ENCODE measurements around the gene SIPA1L3.

The SIPA1L3 gene

DNA sequence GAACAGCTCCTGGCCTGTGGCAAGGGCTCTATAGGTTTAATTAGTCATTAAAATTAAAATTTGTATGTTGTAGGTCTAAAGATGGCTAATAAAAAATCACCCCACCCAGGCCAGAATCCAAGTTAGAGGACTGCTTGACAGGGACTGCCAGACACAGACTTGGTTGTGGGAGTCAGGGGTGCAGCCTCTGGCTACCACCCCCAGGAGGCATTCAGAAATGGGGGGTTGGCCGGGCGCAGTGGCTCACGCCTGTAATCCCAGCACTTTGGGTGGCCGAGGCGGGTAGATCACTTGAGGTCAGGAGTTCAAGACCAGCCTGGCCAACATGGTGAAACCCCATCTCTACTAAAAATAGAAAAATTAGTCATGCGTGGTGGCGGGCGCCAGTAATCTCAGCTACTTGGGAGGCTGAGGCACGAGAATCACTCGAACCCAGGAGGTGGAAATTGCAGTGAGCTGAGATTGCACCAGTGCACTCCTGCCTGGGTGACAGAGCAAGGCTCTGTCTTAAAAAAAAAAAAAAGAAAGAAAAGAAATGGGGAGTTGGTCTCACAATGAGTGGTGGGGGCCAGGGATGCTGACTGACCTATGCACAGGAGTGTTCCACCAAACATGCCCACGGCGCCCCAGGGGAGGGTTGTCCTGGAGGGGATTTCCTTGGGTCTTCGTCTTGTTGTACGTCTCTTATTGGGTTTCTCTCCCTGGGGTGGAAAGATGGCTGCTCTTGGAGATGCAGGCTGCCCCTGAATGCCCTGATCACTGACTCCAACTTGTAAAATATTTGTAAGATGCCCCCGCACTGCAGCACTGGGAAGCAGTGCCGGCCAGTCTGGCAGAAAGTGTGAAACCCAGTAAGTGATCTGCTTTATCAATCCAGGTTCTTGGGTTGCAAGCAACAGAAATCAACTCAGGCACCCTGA, 68.8 kb downstream of the SIPA1L3 start:
- no peak for DNase-seq (ENCODE audit: low read depth)

GRCh38 chr19:37977391-37977790, 70.4 kb downstream of the SIPA1L3 start:
- no peak for DNase-seq (ENCODE audit: low read depth)

- no peak for DNase-seq (ENCODE audit: low read depth)
These were observed 71.0 kb downstream of the SIPA1L3 start for GRCh38 chr19:37977992-37978391.

GRCh38 chr19:37979547-37980082, 72.6 kb downstream of the SIPA1L3 start:
- DNase-seq (ENCODE audit: low read depth): no peak

DNA sequence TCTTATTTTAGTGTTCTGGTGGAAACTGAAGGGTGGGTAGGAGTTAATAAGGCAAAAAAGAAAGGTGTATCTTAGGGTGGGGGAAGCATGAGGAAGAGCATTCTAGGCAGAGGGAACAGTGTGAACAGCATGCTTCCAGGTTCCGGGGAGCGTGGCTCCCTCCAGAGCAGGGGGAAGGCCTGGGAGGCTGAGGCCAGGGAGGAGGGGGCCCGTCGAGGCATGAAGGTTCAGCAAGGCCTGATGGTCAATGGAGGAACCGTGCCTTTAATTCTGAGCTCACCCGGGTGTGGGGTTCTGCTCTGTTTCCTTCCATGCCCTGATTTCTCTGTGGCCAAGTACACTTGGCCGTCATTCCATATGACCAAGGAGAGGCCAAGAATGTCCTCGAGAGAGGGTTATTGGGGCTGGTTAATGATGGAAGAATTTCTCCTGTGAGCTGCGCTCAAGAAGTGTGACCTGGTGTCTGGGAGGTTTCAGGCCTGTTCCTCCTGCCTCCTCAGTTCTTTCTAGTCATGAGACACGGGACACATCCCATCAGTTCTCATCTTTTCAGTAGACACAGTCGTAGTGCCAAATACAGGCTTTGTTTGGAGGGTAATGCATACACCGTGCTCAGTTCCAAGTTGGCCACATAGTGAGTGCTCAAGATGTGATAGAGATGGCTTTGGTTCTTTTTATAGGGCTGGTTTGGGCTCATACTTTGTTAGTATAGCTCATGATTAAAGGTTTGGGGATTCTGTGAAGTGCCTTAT, 73.6 kb downstream of the SIPA1L3 start:
- DNase-seq (ENCODE audit: low read depth): no peak

DNA sequence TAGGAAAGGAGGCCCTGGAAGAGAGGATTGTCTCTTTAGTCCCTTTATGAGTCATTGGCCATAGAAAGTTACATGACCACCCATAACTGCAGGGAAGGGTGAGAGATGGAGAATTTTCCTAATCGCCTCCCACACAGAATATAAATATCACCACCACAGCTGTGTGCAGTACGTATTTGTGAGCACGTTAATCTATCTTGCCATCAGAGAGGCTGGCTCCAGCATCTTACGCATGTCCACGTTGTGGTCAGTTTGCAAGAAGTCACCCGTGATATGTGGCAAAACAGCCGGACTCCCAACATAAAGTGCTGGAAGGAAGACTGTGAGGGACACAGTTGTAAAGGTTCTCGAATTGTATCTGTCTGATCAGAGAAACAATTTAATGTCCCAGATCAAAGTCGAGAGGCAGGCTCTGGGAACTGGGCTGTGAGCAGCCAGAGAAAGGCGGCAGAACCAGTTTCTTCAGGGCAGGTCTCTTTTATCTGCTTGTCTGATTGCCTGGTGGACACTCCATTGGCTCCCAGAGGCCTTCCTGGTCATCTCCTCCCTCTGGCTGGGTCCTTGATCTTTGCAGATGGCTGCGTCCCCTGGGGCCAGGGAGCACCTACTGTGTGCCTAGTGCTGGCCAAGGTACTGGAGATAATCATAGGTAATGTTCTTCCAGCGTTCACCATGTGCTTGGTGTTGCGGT, 74.9 kb downstream of the SIPA1L3 start:
- DNase-seq (ENCODE audit: low read depth): no peak

- DNase-seq (ENCODE audit: low read depth): no peak
These were observed 75.6 kb downstream of the SIPA1L3 start for GRCh38 chr19:37982655-37983054.

DNA sequence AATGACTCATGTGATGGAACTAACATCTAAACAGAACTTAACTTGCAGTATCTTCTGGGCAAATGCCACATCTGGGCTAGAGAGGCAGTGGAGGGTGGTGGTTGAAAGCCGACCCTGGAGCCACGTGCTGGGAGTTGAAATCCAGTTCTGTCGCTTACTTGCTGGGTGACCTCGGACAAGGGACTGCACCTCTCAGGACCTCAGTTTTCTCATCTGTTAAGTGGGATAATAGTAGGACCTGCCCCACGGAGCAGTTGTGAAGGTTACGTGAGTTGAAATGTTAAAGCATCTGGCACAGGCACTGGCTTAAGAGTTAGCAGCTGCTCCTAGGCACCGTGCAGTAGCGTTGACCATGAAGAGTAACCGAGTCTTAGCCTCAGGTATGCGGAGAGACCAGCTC, 76.1 kb downstream of the SIPA1L3 start:
- DNase-seq (ENCODE audit: low read depth): no peak

- no peak for DNase-seq (ENCODE audit: low read depth)
These were observed 76.9 kb downstream of the SIPA1L3 start for GRCh38 chr19:37983916-37984315.

- no peak for DNase-seq (ENCODE audit: low read depth)
These were observed 79.2 kb downstream of the SIPA1L3 start for GRCh38 chr19:37986048-37986750.

- DNase-seq (ENCODE audit: low read depth): no peak
These were observed 80.6 kb downstream of the SIPA1L3 start for GRCh38 chr19:37987356-37988332.

- no peak for DNase-seq (ENCODE audit: low read depth)
These were observed 82.0 kb downstream of the SIPA1L3 start for GRCh38 chr19:37988758-37989635.

- no peak for DNase-seq (ENCODE audit: low read depth)
These were observed 82.8 kb downstream of the SIPA1L3 start for GRCh38 chr19:37989855-37990254.

DNA sequence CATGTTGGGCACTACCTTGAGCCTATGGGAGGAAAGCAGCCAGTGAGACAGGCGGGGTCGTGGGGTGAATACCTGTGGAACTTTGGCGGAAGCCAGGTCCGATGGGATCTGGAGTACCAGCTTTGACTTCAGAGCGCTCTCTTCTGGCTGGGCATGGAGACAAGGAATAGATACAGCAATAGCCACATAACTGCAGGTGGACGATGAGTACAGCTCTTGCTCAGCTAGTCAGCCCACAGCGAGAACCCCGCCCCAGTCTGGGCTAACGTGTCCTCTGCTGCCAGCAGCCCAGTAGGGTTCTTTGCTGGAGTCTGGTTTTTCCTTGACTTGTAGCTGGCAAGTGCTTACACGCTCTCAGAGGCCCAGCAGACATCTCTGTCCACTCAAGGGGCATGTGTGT, 83.4 kb downstream of the SIPA1L3 start:
- DNase-seq (ENCODE audit: low read depth): no peak

DNA sequence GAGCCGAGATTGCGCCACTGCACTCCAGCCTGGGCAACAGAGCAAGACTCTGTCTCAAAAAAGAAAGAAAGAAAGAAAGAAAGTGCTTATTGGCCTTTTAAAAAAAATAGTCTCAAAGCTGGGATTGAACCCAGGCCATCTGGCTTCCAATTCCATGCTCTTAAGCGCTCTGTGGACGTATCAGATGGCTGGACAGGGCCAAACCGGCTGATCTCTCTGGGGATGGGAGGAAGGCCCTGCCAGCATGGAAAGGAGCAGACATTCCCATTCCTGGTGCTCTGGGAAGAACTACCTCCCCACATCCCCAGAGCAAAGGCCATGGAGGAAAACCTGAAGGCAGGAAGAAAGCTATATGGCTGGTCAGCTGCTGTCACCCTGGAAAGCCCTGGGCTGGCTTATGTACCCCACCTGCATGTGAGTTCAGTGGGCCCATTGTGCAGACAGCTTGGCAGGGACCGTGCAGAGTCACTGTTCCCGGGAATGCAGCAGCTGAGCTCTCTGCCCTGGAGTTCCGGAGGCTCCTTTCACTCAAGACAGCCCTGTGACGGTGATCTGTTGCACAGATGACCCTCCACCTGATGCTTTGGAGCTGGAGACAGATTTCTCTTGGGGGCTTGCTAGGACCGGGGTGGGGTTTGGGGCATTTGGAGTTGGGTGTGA, 84.3 kb downstream of the SIPA1L3 start:
- DNase-seq (ENCODE audit: low read depth): no peak

DNA sequence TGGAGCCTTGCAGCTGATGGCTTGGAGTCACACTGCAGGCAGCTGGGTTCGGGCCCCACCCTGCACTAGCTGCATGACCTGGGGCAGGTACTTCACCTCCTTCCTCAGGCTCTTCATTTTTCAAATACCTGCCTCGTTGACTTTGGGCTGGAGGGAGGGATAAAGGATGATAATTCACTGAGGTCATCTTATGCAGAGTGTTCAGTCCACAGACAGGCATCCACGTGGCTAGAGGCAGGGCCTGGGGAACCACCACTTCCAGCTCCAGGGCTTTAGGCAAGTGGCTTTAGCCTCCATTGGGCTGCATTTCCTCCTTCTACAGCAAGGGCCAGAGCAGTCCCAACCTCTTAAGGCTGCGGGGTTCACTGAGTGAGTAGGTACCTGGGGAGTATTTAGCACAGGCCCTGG, 84.8 kb downstream of the SIPA1L3 start:
- no peak for DNase-seq (ENCODE audit: low read depth)

DNA sequence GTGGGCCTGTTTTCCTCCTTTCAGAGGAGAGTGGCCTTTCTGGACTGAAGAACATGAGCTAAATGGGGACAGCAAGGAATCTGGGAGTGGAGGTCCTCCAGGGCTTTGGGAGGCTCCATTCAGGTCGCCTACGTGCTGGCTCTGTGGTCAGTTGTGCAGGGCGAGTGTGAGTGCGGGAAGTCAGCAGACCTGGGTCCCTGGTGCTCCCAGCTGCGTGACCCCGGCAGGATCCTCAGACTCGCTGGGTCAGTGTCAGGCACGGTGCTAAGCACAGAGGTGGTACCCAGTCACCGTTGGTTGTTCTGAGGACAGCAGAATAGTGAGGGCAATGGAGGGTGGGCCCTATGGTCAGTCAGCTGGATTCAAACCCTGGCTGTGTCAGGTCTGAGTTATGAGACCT, 85.8 kb downstream of the SIPA1L3 start:
- no peak for DNase-seq (ENCODE audit: low read depth)

DNA sequence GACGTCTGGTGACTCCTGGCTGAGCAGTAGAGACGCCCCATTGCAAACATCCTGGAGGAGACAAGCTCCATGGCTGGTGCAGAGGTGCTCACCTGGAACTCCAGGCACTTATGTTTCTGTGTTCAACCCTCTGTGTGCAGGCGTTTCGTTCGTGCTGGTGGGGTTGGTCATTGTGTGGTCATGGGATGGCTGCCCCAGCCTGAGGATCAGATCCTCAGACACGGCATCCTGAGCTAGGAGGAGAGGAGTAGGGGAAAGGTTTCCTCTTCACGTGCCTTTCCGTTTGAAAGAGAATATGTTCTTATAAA, 87.8 kb downstream of the SIPA1L3 start:
- no peak for DNase-seq (ENCODE audit: low read depth)

- DNase-seq (ENCODE audit: low read depth): no peak
These were observed 88.3 kb downstream of the SIPA1L3 start for GRCh38 chr19:37995346-37995745.
